Spleen (tissue), 11 donors: ENCODE data around the gene GMPPB. TPM values are rescaled to one million over a fixed set of nuclear protein-coding genes. Genes with fewer than 3 reads are reported as not detected.
A peak's percentile ranks its signal among the peaks of the same experiment; 100 is the strongest.
"Not testable (repeated sequence)": the region's sequence is repeated elsewhere in the genome, so short reads cannot be mapped to it uniquely, and the experiment has no call there.

Source experiments
- DNase-seq: peaks from one replicate; pipeline ENCODE4 v3.0.0-alpha.2; 2020
- H3K27ac ChIP-seq, 8 donors: fragments of 200-600 bp; sonication (generic) in 7 of 8; 1 replicate in 4 of 8; 2 replicates in 4 of 8; pipeline versions ENCODE4 v1.5.0 to v1.8.0; 2016 to 2021; ENCODE audit warnings: inconsistent platforms in 4 of 8, mild to moderate bottlenecking in 4 of 8, moderate library complexity in 1 of 8
- H3K27me3 ChIP-seq, 7 donors: fragments of 200-600 bp; sonication (generic) in 6 of 7; replicated peaks in 1 of 7; 1 replicate in 4 of 7; 2 replicates in 3 of 7; pipeline versions ENCODE4 v1.5.0 to v1.8.0; 2016 to 2021; ENCODE audit warnings: inconsistent platforms in 3 of 7, mild to moderate bottlenecking in 1 of 7
- H3K36me3 ChIP-seq, 6 donors: fragments of 200-600 bp; sonication (generic) in 5 of 6; 1 replicate in 4 of 6; 2 replicates in 2 of 6; pipeline versions ENCODE4 v1.5.0 to v1.8.0; 2016 to 2021; ENCODE audit warnings: inconsistent platforms in 2 of 6
- H3K4me1 ChIP-seq, 6 donors: fragments of 200-600 bp; sonication (generic) in 5 of 6; 1 replicate in 3 of 6; 2 replicates in 3 of 6; pipeline versions ENCODE4 v1.5.0 to v1.8.0; 2016 to 2021; ENCODE audit warnings: inconsistent platforms in 3 of 6
- H3K4me3 ChIP-seq, 8 donors: fragments of 200-600 bp; sonication (generic) in 7 of 8; 1 replicate in 4 of 8; 2 replicates in 4 of 8; pipeline versions ENCODE4 v1.5.0 to v1.8.0; 2016 to 2021; ENCODE audit warnings: inconsistent platforms in 4 of 8, mild to moderate bottlenecking in 4 of 8, moderate library complexity in 2 of 8
- H3K9me3 ChIP-seq, 8 donors: fragments of 200-600 bp; sonication (generic) in 7 of 8; 1 replicate in 4 of 8; 2 replicates in 4 of 8; pipeline versions ENCODE4 v1.5.0 to v1.8.0; 2016 to 2021; ENCODE audit warnings: inconsistent platforms in 4 of 8
- POLR2A ChIP-seq, 3 donors: fragments of 450-650 bp; IDR thresholded peaks; one replicate each; pipeline ENCODE4 v1.5.1; 2017; ENCODE audit warnings: antibody characterized with exemption in 3 of 3, mild to moderate bottlenecking in 1 of 3
- POLR2AphosphoS5 ChIP-seq, 3 donors: sonication (generic); formaldehyde crosslinking; IDR thresholded peaks; one replicate each; pipeline ENCODE4 v1.5.1; 2017; ENCODE audit warnings: antibody characterized with exemption in 3 of 3
- WGBS, 5 donors: extraction: QIAGEN DNeasy Blood & Tissue Kit in 3 of 5; methylation state at CpG; one replicate each; pipeline versions ENCODE4 v1.1.5 to v1.1.7; 2013 to 2018; 5-methylcytosine and 5-hydroxymethylcytosine counted together
- intact Hi-C: fragments of 100-400 bp; cut with DNase I; formaldehyde crosslinking; loops from one replicate; pipeline ENCODE4 v1.15.0; 2023; ENCODE audit warnings: low total_unique reads
- polyA plus RNA-seq, 3 donors: library from polyadenylated mRNA; stranded (reverse); fragments of 200-250 nt; gene quantifications; one replicate each; pipeline ENCODE4 v1.2.1, GENCODE V29; 2013
- total RNA-seq, 7 donors: library from RNA; depleted of rRNA in 3 of 7; stranded (reverse); fragments of >200 nt in 3 of 7; fragmentation: NEBNext Ultra II Directional in 4 of 7; extraction: Animal tissue kit (Norgen Biotek cat#: 25700) in 4 of 7; gene quantifications; one replicate each; pipeline versions ENCODE4 v1.1.0 to v1.2.1, GENCODE V29; 2016 to 2021
- TF ChIP-seq, protein P1 (sequence below), 11 experiments: fragments of 200-600 bp in 7 of 11; fragments of 450-650 bp in 4 of 11; sonication (generic) in 4 of 11; IDR thresholded peaks in 8 of 11; conservative IDR thresholded peaks in 3 of 11; 1 replicate in 7 of 11; 2 replicates in 4 of 11; pipeline versions ENCODE4 v1.4.0 to v1.8.0; 2016 to 2021; ENCODE audit warnings: antibody characterized with exemption in 11 of 11, inconsistent platforms in 4 of 11, mild to moderate bottlenecking in 1 of 11
- donor health status: healthy with polysubstance abuse.
- donor health status: DM: no; HTN: no; CAD: no; lungs with moderate emphysema.
- donor health status: DM: no; HTN: no; CAD: no.
- donor health status: Bipolar disorder and iron deficiency.
- donor health status: healthy.
- donor health status: DM: no; HTN: no; CAD: no.
- donor health status: DM: yes; HTN: yes; CAD: no.

The GMPPB gene
- total and polyA plus RNA-seq, 10 donors: 10.8 to 34.3 (median 26.7) TPM

DNA sequence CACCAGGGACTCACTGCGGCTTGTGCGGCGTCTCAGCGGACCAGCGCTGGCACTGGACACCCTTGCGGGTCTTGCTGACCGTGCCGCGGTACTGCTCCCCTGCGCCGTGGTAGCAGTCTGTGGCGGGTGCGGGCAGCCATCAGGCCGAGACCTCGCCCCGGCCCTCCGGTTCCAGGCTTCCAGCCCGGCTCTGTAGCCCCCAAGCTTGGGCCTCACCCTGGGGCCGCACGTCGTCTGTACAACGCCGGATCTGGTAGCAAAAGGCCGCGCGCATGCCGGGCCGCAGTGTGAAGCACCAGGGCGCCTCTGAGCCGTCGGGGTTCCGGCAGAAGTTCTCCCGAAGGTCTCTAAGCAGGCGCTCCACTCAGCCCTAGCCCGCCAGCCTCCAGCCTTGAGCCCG is 37.9 kb downstream of the GMPPB start:
- DNase-seq, intact Hi-C loops, H3K9me3 ChIP-seq, H3K27ac ChIP-seq: not testable (repeated sequence)
- 17 to 25% (median 24%) methylated on average over 23 to 33 of the region's 36 CpGs; no CpG with 5 or more reads in 1 of the 5 donors for WGBS, 5 donors
- Histone ChIP-seq H3K36me3 (peaks cover 0 to 43% (median 34%) of the 10 kb centered on the region in 6 donors), H3K27me3 (peaks cover 0 to 22% (median 0%) of the 10 kb centered on the region in 7 donors), H3K4me3 (peak overlapping the region in 4 of 8 donors; percentile 20 to 59 (median 35)), H3K4me1 (peaks cover 14 to 42% (median 34%) of the 10 kb centered on the region in 6 donors)
- TF ChIP-seq POLR2AphosphoS5 (IDR thresholded peaks at IDR 0.05): peak in 1 of 3 donors; percentile 50

DNA sequence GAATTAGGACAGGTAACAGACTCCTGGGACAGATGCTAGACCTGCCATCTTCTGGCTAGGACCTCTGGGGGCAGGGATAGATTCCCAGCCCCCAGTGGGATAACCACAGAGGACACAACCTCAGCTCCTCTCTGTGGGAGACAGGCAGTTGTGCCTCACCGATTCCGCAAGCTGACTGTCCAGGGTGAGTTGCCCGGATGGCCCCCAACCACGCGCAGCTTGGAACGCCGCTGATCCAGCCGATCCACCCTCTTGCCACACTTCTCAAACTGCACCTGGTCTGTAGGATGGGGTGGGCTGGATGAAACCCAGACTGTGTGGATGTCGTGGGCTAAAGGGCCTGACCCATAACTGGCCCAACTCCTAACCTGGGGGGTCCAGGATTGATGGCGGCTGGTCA is 38.6 kb downstream of the GMPPB start:
- Histone ChIP-seq H3K27me3 (peaks cover 0 to 22% (median 0%) of the 10 kb centered on the region in 7 donors), H3K4me1 (peaks cover 9 to 35% (median 26%) of the 10 kb centered on the region in 6 donors), H3K36me3 (peaks cover 0 to 50% (median 41%) of the 10 kb centered on the region in 6 donors)
- intact Hi-C loops, H3K27ac ChIP-seq, H3K9me3 ChIP-seq, H3K4me3 ChIP-seq, DNase-seq: not testable (repeated sequence)
- 94 to 98% (median 97%) methylated on average over 8 to 10 of the region's 10 CpGs for WGBS, 5 donors

DNA sequence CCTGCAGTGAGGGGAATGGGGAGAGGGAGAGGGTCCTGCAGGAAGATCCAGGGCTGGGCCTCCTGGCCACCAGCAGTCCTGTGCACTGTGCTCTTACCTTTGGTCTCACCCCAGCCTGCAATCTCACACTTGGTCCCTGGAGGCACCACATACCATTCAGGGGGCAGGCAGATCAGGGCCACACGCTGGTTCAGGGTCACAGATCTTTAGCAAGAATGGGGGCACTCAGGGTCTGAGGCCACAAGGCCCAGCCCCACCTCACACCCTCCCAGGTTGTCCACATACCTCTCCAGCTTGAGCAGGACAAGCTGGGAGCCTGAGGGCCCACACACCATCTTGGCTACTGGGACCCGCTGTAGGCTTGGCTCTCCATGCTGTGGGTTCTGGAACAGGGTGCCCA is 39.3 kb downstream of the GMPPB start:
- DNase-seq, H3K27ac ChIP-seq, H3K9me3 ChIP-seq, intact Hi-C loops, H3K4me3 ChIP-seq: not testable (repeated sequence)
- 40 to 100% (median 91%) methylated on average over 1 to 2 of the region's 2 CpGs for WGBS, 5 donors
- peaks cover 0 to 57% (median 47%) of the 10 kb centered on the region in 6 donors for H3K36me3 ChIP-seq
- H3K4me1 ChIP-seq: peaks cover 8 to 29% (median 21%) of the 10 kb centered on the region in 6 donors
- H3K27me3 ChIP-seq: peaks cover 0 to 22% (median 0%) of the 10 kb centered on the region in 7 donors

DNA sequence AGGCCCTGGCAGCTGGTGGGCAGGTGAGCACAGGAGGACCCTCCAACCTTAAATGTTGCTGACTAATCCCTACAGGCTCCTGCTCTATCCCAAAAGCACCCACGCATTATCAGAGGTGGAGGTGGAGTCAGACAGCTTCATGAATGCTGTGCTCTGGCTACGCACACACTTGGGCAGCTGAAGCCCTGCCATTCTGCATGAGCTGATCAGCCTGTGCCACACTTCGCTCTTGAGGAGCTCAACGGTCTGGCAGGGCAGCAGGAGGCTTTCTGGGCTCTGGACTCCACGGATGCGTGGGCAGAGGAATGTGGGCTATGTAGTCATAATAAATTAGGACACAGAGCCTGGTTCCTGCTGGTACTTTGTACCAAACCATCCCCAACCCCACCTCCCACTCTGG is 40.6 kb downstream of the GMPPB start:
- intact Hi-C loops: no loop called here
- TF ChIP-seq, protein P1, sequence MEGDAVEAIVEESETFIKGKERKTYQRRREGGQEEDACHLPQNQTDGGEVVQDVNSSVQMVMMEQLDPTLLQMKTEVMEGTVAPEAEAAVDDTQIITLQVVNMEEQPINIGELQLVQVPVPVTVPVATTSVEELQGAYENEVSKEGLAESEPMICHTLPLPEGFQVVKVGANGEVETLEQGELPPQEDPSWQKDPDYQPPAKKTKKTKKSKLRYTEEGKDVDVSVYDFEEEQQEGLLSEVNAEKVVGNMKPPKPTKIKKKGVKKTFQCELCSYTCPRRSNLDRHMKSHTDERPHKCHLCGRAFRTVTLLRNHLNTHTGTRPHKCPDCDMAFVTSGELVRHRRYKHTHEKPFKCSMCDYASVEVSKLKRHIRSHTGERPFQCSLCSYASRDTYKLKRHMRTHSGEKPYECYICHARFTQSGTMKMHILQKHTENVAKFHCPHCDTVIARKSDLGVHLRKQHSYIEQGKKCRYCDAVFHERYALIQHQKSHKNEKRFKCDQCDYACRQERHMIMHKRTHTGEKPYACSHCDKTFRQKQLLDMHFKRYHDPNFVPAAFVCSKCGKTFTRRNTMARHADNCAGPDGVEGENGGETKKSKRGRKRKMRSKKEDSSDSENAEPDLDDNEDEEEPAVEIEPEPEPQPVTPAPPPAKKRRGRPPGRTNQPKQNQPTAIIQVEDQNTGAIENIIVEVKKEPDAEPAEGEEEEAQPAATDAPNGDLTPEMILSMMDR (IDR thresholded peaks at IDR 0.05 in 8 of 11, conservative IDR thresholded peaks at IDR 0.05 in 3 of 11): no peak
- TF ChIP-seq POLR2AphosphoS5 (IDR thresholded peaks at IDR 0.05) (no peak), POLR2A (IDR thresholded peaks at IDR 0.05) (no peak)

DNA sequence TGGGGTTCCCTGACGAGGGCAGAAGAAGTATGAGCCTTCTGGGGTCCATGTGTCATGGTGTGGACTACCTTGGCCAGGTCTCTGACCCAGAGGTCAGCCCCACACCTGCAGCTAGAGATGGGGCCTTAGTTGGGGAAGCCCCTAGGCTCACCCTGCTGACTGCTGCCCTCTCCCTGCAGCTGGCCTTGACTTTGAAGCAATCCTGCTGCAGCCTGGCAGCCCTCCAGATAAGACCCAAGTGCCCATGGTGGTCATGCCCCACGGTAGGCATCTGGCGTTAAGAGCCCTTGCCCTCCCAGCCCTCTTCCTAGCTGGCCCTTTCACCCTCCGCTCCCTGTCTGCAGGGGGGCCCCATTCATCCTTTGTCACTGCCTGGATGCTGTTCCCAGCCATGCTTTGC is 42.2 kb downstream of the GMPPB start:
- WGBS, 5 donors: 81 to 92% (median 87%) methylated on average over 4 of the region's 4 CpGs
- peaks cover 0 to 86% (median 76%) of the 10 kb centered on the region in 6 donors for H3K36me3 ChIP-seq

More for the DNA sequence above, 40.6 kb downstream of the GMPPB start:
- DNase-seq: no peak
- Histone ChIP-seq H3K27me3 (peaks cover 0 to 22% (median 0%) of the 10 kb centered on the region in 7 donors), H3K4me1 (peaks cover 0 to 20% (median 13%) of the 10 kb centered on the region in 6 donors), H3K36me3 (peaks cover 0 to 70% (median 60%) of the 10 kb centered on the region in 6 donors), H3K27ac (no peak overlapping the region), H3K4me3 (no peak overlapping the region), H3K9me3 (no peaks in the 10 kb centered on the region)
- 90 to 95% (median 92%) methylated on average over 3 to 6 of the region's 6 CpGs for WGBS, 5 donors

DNA sequence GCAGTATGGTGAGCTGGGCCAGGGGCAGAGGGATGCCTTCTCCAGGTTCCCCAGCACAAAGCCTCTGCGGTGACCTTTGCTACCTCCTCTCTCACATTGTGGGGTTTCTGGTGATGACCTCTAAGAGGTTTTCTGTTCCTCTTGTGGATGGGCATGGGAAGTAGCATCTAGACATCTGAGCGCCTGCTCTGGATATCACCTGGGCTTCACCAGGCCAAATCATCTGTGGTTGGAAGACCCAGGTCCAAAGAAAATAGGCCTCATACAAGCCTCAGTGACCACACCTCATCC is 42.6 kb downstream of the GMPPB start:
- TF ChIP-seq POLR2AphosphoS5 (IDR thresholded peaks at IDR 0.05): no peak
- TF ChIP-seq, protein P1 (IDR thresholded peaks at IDR 0.05 in 8 of 11, conservative IDR thresholded peaks at IDR 0.05 in 3 of 11): no peak
- no peak for TF ChIP-seq POLR2A (IDR thresholded peaks at IDR 0.05)
- 87 to 97% (median 92%) methylated on average over 2 of the region's 2 CpGs for WGBS, 5 donors
- no peak for DNase-seq
- Histone ChIP-seq H3K27me3 (peaks cover 0 to 8% (median 0%) of the 10 kb centered on the region in 7 donors), H3K27ac (no peak overlapping the region), H3K36me3 (peaks cover 0 to 90% (median 79%) of the 10 kb centered on the region in 6 donors), H3K4me3 (no peak overlapping the region), H3K4me1 (peaks cover 0 to 24% (median 5%) of the 10 kb centered on the region in 6 donors), H3K9me3 (no peaks in the 10 kb centered on the region)
- intact Hi-C loops: no loop called here

More for the DNA sequence above, 42.2 kb downstream of the GMPPB start:
- Histone ChIP-seq H3K9me3 (no peaks in the 10 kb centered on the region), H3K4me3 (no peak overlapping the region), H3K4me1 (peaks cover 0 to 24% (median 8%) of the 10 kb centered on the region in 6 donors), H3K27me3 (peaks cover 0 to 12% (median 0%) of the 10 kb centered on the region in 7 donors), H3K27ac (no peak overlapping the region)
- no peak for TF ChIP-seq POLR2A (IDR thresholded peaks at IDR 0.05)
- peak in 1 of 3 donors; percentile 20 for TF ChIP-seq POLR2AphosphoS5 (IDR thresholded peaks at IDR 0.05)
- intact Hi-C loops: no loop called here
- DNase-seq: no peak
